AG04450 (cell line): ENCODE data around the gene UXT. TPM values are rescaled to one million over a fixed set of nuclear protein-coding genes. Genes with fewer than 3 reads are reported as not detected.

Experiments
- CTCF ChIA-PET: fragments of 300-600, 350-600 bp; formaldehyde crosslinking; extraction: SDS; loops from one replicate; lab custom pipeline; 2022; ENCODE audit warnings: antibody characterized with exemption, inconsistent platforms; lab: Charles Lee
- POLR2A ChIA-PET: fragments of 350-600 bp; formaldehyde crosslinking; extraction: SDS; loops from one replicate; lab custom pipeline; 2021; ENCODE audit warnings: antibody characterized with exemption, inconsistent platforms; lab: Yijun Ruan, JAX
- DNase-seq: peaks from one replicate; pipeline ENCODE4 v3.0.0-alpha.2; 2011; ENCODE audit warnings: low read depth, low spot score
- H3K27ac ChIP-seq: one replicate; pipeline ENCODE4 v1.5.1; 2012; ENCODE audit warnings: low read depth, low read length, control low read depth
- H3K27me3 ChIP-seq: one replicate; pipeline ENCODE4 v1.6.0; 2012; ENCODE audit warnings: low read length; ENCODE audit not compliant: control insufficient read depth, insufficient read depth
- H3K4me3 ChIP-seq: 2 replicates; pipeline ENCODE4 v1.5.1; 2011; ENCODE audit warnings: mild to moderate bottlenecking, low read depth, low read length, control low read depth
- H3K9me3 ChIP-seq: 2 replicates; pipeline ENCODE4 v1.5.1; 2012; ENCODE audit warnings: low read length; ENCODE audit not compliant: control insufficient read depth, insufficient read depth
- polyA plus RNA-seq: library from polyadenylated mRNA; depleted of rRNA; stranded (reverse); fragments of >200 nt; gene quantifications from 2 replicates; pipeline ENCODE4 v1.2.3, GENCODE V29; 2011
- TF ChIP-seq, protein P1 (sequence below): IDR thresholded peaks from 2 replicates; pipeline ENCODE4 v1.5.1; 2011; ENCODE audit warnings: low read depth, low read length, control low read depth, inconsistent platforms

The UXT gene
- polyA plus RNA-seq, 1 experiment = 96.1 TPM

DNA sequence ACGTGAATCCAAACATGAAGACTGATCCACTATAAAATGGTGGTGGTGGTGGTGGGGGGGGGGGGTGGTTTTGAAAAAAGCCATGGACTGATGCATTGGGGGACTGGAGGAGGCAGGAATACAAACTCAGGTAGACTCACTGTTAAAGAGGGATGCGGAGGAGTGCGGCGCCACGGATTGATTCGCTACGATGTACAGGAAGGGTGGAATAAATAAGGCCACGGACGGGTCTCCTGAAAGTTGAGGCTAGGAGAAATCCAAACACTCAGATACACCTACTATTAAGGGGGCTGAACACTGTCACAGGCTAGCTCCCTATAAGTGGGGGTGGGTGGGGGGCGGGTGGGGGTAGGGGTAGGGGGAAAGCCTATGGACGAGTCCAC is 9.2 kb downstream of the UXT start:
- POLR2A ChIA-PET = no interaction called here
- H3K27me3 ChIP-seq = no peaks in the 10 kb centered on the region
- H3K4me3 ChIP-seq = peak overlapping the region; percentile 76
- CTCF ChIA-PET = interaction anchor here (0.6 kb wide), 1 partner anchor 10 kb away, joined by 5 read pairs; no protein-coding TSS in a partner anchor
- TF ChIP-seq, protein P1, sequence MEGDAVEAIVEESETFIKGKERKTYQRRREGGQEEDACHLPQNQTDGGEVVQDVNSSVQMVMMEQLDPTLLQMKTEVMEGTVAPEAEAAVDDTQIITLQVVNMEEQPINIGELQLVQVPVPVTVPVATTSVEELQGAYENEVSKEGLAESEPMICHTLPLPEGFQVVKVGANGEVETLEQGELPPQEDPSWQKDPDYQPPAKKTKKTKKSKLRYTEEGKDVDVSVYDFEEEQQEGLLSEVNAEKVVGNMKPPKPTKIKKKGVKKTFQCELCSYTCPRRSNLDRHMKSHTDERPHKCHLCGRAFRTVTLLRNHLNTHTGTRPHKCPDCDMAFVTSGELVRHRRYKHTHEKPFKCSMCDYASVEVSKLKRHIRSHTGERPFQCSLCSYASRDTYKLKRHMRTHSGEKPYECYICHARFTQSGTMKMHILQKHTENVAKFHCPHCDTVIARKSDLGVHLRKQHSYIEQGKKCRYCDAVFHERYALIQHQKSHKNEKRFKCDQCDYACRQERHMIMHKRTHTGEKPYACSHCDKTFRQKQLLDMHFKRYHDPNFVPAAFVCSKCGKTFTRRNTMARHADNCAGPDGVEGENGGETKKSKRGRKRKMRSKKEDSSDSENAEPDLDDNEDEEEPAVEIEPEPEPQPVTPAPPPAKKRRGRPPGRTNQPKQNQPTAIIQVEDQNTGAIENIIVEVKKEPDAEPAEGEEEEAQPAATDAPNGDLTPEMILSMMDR = no peak
- H3K9me3 ChIP-seq = no peaks in the 10 kb centered on the region; the same call in 1 of the 2 replicates
- peak overlapping the region; percentile 31 for H3K27ac ChIP-seq
- DNase-seq = no peak

DNA sequence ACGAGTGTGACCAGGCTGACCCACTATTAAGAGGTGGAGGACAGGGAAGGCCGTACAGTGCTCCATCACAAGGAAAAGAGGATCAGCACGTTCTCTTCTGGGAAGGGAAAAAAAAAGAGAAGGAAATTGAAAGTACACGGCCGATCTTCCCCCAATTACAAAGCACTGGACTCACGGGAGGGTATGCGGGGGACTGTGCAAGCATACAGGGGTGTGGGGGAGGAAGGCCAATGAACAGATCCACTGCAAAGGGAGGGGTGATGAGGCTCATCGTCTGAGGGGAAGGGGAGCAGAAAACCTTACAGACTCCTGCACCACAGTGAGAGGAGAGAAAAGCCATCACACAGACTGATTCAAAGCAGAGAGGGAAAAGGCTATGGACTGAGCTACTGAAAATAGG is 9.7 kb downstream of the UXT start:
- TF ChIP-seq, protein P1 = no peak
- ChIA-PET POLR2A (interaction anchor here (0.7 kb wide), 1 partner anchor 26 kb away, joined by 3 read pairs; no protein-coding TSS in a partner anchor), CTCF (no interaction called here)
- H3K4me3 ChIP-seq = peak overlapping the region; percentile 76
- no peak overlapping the region for H3K27ac ChIP-seq
- DNase-seq = no peak
- no peaks in the 10 kb centered on the region; the same call in 1 of the 2 replicates for H3K9me3 ChIP-seq
- H3K27me3 ChIP-seq = no peaks in the 10 kb centered on the region

DNA sequence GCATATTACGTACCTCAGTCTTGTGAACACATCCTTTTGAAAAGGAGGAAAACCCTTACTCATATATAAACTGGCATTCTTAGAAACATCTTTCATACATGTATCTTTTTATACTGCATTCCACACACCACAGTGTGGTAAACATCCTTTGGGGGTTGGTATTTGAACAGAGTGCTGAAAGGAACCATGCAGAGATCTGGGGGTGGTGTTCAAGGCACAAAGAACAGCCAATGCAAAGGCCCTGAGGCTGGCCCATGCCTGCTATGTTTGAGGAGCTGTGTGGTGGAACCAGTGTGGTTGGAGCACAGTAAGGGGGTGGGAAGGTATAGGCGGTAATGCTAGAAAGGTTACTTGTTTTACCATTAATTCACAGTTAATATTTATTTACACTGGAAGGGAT is 10.6 kb downstream of the UXT start:
- no peak for DNase-seq
- TF ChIP-seq, protein P1 = no peak
- no peaks in the 10 kb centered on the region for H3K27me3 ChIP-seq
- peak overlapping the region; percentile 76 for H3K4me3 ChIP-seq
- H3K9me3 ChIP-seq = no peaks in the 10 kb centered on the region; the same call in 1 of the 2 replicates
- H3K27ac ChIP-seq = peak overlapping the region; percentile 52
- CTCF ChIA-PET = interaction anchor here (0.8 kb wide), 1 partner anchor 125 kb away, joined by 4 read pairs; no protein-coding TSS in a partner anchor
- POLR2A ChIA-PET = interaction anchor here (0.7 kb wide), 1 partner anchor 25 kb away, joined by 3 read pairs; no protein-coding TSS in a partner anchor

DNA sequence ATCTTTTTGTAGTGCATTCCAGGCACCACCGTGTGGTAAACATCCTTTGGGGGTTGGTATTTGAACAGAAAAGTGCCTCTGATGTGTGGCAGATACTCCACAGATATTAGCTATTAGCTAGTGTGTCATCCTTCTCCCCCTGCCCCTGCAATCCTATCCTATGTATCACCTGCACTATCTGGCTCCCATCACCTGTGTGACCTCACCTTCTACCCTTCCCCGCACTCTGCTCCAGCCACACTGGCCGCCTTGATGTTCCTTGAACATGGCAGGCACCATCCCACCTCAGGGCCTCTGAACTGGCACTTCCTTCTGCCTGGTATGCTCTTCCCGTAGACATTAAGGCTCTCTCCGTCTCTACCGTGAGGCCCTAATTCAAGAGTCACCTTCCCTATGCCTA is 12.3 kb downstream of the UXT start:
- Histone ChIP-seq H3K27ac (no peak overlapping the region), H3K27me3 (no peaks in the 10 kb centered on the region), H3K4me3 (no peak overlapping the region), H3K9me3 (no peaks in the 10 kb centered on the region; the same call in 1 of the 2 replicates)
- ChIA-PET CTCF (interaction anchor here (0.6 to 2.3 kb wide), 2 partner anchors 106 to 110 kb away, joined by 3 to 8 read pairs; no protein-coding TSS in a partner anchor), POLR2A (no interaction called here)
- TF ChIP-seq, protein P1 = no peak
- no peak for DNase-seq

DNA sequence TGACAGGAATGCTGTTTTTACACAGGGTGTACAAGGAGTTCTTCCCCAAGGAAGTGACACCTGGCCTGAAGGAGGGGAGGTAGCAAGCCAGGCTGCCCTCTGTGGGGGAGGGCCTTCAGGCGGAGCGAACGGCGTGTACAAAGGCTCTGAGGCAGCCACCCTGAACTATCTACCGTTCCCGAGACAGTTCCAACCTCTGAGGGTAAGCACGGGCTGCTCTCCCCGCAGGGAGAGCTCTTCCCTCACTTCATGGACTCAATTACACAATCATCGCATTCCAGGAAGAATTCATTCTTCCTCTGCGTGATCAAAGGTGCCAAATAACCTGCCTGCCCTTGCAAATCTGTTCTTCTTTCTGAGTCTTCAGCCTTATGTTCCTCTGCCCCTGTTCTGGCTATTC is 13.4 kb downstream of the UXT start:
- Histone ChIP-seq H3K9me3 (no peaks in the 10 kb centered on the region; the same call in 1 of the 2 replicates), H3K4me3 (no peak overlapping the region), H3K27ac (no peak overlapping the region), H3K27me3 (no peaks in the 10 kb centered on the region)
- CTCF ChIA-PET = interaction anchor here (2.3 to 3.1 kb wide), 5 partner anchors 21 to 148 kb away, joined by 8 to 36 read pairs (median 11); no protein-coding TSS in a partner anchor
- POLR2A ChIA-PET = no interaction called here
- DNase-seq = no peak
- TF ChIP-seq, protein P1 = no peak
